Hepatic stellate cell (primary cell): ENCODE data around the gene FOXJ3.

Experiments
- DNase-seq: peaks from one replicate; pipeline ENCODE4 v3.0.0; 2011; ENCODE audit warnings: low spot score

FOXJ3 gene

GRCh38 chr1:42167611-42168390 lies 167.2 kb downstream of the FOXJ3 start:
- no peak for DNase-seq

GRCh38 chr1:42165511-42166210 lies 169.4 kb downstream of the FOXJ3 start:
- DNase-seq, result peak; percentile 65

GRCh38 chr1:42164551-42165420 lies 170.2 kb downstream of the FOXJ3 start, which contains the start of gene GUCA2A:
GUCA2A (minus strand) TSS chr1:42164745; CDS start chr1:42164712, 33 bp downstream.
- no peak for DNase-seq

GRCh38 chr1:42163536-42164503 lies 171.2 kb downstream of the FOXJ3 start:
- no peak for DNase-seq

DNA sequence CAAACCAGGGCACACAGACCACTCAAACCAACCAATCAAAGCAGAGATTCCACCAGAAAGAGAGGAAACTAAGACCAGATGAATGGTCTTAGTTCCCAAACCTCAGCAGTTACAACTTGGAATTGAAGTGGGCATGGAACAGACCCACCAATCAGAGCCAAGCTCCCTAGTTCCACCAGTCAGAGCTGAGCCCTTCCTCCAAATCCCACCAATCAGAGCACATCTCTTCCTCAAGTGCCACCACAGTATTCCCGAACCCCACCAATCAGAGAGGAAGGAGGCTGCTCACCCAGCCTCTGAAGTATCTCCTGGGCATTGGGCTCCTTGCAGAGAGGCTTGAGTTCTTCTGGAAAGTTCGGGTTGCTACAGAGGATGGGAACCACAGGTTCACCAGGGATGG lies 171.9 kb downstream of the FOXJ3 start:
- DNase-seq, result no peak

DNA sequence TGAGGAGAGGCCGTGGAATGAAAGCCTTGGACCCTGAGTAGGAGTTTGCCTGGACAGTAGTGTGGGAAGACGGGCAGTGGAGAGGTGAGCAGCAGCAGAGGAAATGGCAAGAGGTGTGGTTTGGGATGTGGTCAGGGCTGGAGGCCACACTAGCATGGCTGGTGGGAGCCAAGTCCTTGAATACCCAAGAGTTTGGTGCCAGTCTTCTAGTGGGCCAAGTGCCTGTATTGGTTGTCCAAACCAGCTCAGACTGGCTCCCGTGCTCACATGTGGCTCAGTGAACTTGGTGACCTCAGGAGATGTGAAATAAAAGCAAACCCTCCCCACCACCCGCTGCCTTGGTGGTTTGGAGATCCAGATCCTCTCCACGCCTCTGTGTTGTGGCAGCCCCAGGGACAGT lies 172.9 kb downstream of the FOXJ3 start:
- no peak for DNase-seq

DNA sequence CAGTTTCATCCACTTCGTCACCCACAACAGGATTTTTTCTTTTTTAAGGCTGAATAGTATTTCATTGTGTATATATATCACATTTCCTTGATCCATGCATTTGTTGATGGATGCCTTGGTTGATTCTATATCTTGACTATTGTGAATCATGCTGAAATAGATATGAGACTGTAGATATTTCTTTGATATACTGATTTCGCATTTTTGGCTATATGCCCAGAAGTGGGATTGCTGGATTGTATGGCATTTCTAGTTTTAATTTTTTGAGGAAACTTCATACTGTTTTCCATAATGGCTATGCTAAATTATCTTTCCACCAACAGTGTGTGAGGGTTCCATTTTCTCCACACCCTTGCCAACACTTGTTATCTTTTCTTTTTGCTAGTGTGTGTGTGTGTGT lies 176.8 kb downstream of the FOXJ3 start:
- no peak for DNase-seq

DNA sequence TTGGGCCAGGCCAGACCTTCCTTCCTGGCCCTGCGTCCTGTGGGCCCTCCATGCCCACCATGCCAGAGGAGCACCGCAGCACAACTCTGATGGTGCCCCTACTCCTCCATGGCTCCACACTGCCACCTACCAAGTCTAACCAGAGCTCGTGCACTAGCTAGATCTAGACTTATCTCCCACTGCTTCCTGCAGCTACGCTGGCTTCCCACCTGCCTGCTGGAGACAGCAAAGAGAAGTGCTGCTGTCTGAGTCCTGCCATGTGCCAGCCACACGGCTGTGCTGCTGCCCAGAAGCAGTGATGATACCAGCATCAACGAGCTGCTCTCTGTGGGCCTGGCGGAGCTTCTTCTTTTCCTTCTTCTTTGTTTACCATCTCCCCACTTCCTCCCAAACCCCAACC lies 177.4 kb downstream of the FOXJ3 start:
- no peak for DNase-seq

DNA sequence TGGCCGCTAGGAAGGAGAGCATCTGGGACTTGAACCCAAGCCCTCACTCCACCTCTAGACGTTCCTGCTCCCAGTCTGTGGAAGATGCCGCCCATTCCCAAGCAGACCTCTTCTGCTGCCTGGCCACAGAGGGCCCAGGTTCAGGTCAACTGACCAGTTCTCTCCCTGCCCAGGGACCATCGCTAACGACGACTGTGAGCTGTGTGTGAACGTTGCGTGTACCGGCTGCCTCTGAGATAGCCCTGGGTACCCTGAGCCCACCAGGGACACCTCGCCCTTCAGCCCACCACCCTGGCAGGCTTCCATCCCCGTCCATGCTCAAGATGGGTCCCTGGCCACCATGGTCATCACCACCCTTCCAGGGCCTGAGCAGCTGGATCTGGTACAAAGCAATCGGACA lies 179.7 kb downstream of the FOXJ3 start:
- no peak for DNase-seq

DNA sequence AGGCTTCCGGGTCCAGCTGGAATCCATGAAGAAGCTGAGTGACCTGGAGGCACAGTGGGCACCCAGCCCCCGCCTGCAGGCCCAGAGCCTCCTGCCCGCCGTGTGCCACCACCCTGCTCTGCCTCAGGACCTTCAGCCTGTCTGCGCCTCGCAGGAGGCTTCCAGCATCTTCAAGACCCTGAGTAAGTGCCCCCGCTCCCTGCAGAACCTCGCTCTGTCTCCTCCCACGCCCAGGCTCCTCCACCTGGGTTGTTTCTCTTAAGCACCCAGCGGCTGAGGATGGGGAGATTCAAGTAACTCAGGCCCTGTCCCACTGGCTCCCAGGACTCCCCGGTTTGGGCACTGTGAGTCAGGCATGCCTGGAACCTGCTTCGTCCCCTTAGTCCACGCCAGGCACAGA lies 180.3 kb downstream of the FOXJ3 start:
- DNase-seq, result no peak

DNA sequence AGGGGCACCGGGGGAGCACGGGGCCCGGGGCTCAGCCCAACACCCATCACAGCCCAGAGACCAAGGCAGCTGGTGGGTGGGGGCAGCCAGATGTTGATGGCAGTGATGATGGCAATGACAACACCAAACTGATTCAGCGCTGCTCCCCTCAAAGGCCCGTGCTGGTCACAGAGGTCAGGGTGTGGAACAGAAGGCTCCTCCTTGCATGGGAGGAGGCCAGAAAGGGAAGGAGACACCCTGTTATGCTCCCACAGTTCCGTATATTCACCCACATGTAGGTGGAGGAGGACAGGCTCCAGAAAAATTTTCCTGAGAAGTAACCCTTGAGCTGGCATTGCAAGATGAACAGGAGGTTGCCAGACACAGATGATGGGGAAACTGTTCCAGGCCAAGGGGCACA lies 181.4 kb downstream of the FOXJ3 start:
- DNase-seq, result no peak

- no peak for DNase-seq
Observed at GRCh38 chr1:42152907-42153600, 182.0 kb downstream of the FOXJ3 start, which contains the start of gene GUCA2B. GUCA2B (plus strand) TSS chr1:42153410; CDS start chr1:42153451, 41 bp downstream.

- no peak for DNase-seq
Observed at GRCh38 chr1:42152119-42152518, 182.9 kb downstream of the FOXJ3 start.

DNA sequence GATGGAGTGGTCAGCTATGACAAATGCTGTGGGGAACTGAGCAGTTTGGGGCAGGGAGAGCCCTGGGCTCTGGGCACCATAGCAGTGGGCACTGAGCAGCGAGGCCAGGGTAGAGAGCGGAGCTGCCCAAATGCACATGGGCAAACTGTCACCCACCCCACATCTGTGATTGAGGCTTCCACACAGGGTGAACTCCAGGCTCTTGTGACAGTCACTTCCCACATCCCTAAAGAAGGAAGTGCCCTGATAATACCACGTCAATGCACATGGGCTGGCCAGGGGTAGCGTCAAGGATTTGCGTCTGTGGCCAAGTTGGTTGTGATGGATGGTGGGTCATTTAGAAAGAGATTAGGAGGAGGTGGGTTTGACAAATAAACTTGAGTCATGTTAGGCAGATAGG lies 184.4 kb downstream of the FOXJ3 start:
- DNase-seq, result no peak

- DNase-seq, result no peak
Observed at GRCh38 chr1:42148166-42148565, 186.9 kb downstream of the FOXJ3 start.

DNA sequence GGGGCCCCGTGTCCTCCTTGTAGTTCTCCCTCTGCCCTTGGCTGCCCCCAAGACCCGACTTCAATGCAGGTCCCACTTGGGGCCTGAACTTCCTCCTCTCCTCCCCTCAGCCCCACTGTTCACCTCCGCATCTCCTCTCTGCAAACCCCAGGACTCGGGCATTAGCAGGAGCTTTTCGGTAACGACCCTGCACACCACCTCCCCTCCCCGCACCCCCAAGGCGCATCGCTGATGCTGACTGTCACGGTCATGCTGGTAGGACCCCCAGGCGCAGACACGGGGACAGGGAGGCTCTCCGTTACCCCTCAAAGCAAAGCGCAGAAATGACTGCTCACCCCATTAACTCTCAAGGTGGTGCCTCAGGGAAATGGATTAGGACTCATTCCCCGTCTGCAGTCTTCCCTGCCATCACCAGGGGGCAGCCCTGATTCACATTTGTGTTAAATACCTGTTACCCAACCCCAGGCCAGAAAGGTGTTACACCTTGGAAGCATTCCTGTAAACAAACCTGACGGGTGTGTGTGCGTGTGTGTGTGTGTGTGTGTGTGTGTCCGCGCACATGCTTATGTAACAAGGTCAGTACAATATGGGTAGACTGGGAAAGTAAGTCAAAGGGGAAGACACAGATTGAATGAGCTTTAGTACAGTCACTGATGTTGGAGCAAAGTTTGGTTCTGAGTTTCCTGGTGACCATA lies 188.3 kb downstream of the FOXJ3 start:
- peak; percentile 51 for DNase-seq

- no peak for DNase-seq
Observed at GRCh38 chr1:42145764-42146625, 189.0 kb downstream of the FOXJ3 start.

DNA sequence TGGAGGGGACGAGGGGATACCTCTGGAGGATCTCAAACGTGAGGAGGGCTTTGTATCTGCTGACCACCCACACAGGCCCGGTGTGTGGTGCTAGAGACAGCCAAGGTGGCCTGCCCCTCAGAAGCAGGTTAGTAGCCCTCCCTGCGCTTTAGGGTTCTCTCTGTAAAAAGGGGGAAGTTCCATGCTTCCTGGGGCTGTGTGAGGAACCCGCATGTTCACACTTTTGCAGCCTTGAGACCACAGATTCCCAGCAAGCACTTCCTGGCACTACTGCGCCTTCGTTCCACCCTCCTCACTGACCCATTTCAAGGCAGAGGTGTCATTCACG lies 189.7 kb downstream of the FOXJ3 start:
- no peak for DNase-seq

- DNase-seq, result no peak
Observed at GRCh38 chr1:42144711-42145388, 190.2 kb downstream of the FOXJ3 start.
